Ishikawa (cell line): ENCODE measurements around the gene RPL22.

Source experiments
- CEBPB ChIP-seq: IDR thresholded peaks from 2 replicates; pipeline ENCODE4 v1.6.1; 2012
- CREB1 ChIP-seq: IDR thresholded peaks from 2 replicates; pipeline ENCODE4 v1.6.1; 2012; ENCODE audit warnings: low read depth
- EGR1 ChIP-seq: IDR thresholded peaks from 2 replicates; pipeline ENCODE4 v1.6.1; 2012
- EP300 ChIP-seq: IDR thresholded peaks from 2 replicates; pipeline ENCODE4 v1.6.1; 2012; ENCODE audit warnings: borderline replicate concordance
- FOXM1 ChIP-seq: IDR thresholded peaks from 2 replicates; pipeline ENCODE4 v1.6.1; 2012; ENCODE audit warnings: low read depth, borderline replicate concordance
- NFIC ChIP-seq: IDR thresholded peaks from 2 replicates; pipeline ENCODE4 v1.6.1; 2012
- RAD21 ChIP-seq: IDR thresholded peaks from 2 replicates; pipeline ENCODE4 v1.6.1; 2012; ENCODE audit warnings: low read depth
- TAF1 ChIP-seq: IDR thresholded peaks from 2 replicates; pipeline ENCODE4 v1.6.1; 2012; ENCODE audit warnings: low read depth, mild to moderate bottlenecking
- TCF12 ChIP-seq: IDR thresholded peaks from 2 replicates; pipeline ENCODE4 v1.6.1; 2012; ENCODE audit warnings: low read depth
- TEAD4 ChIP-seq: IDR thresholded peaks from 2 replicates; pipeline ENCODE4 v1.6.1; 2012
- YY1 ChIP-seq: IDR thresholded peaks from 2 replicates; pipeline ENCODE4 v1.6.1; 2012; ENCODE audit warnings: low read depth
- ZBTB7A ChIP-seq: IDR thresholded peaks from 2 replicates; pipeline ENCODE4 v1.6.1; 2012; ENCODE audit warnings: low read depth
- TF ChIP-seq, protein P1 (sequence below): IDR thresholded peaks from 2 replicates; pipeline ENCODE4 v1.6.1; 2012
- TF ChIP-seq, protein P2 (sequence below): IDR thresholded peaks from 2 replicates; pipeline ENCODE4 v1.6.1; 2012; ENCODE audit warnings: low read depth, mild to moderate bottlenecking
- TF ChIP-seq, protein P3 (sequence below): IDR thresholded peaks from 2 replicates; pipeline ENCODE4 v1.6.1; 2012

The RPL22 gene

DNA sequence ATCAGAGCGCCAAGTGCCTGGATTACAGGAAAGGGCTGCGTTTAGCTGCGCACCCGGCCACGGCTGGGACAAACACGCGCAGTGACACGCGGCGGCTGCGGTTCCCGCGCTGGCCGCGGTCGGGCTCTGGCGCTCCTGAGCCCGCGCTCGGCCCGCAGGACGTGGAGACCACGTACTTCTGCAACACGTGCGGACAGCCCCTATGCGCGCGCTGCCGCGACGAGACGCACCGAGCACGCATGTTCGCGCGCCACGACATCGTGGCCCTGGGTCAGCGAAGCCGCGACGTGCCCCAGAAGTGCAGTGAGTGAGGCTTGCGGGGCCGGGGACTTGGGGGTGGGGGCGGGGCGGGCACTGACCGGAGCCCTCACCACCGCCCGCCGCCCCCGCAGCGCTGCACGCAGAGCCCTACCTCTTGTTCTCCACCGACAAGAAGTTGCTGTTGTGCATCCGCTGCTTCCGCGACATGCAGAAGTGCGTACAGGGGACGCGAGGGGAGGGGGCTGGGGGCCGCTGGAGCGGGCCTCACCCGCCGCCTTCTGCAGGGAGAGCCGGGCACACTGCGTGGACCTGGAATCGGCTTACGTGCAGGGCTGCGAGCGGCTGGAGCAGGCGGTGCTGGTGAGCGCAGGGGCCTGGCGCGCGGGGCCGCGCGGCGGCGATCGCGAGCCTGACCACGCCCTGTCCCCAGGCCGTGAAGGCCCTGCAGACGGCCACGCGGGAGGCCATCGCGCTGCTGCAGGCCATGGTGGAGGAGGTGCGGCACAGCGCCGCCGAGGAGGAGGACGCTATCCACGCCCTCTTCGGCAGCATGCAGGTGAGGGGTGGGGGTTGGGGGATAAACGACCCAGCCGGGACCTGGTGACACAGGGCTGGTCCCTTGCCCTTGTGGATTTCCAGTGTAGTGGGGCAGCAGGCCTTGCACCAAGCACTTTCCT is 9.6 kb upstream of the RPL22 start:
- TF ChIP-seq YY1 = peak; percentile 22; the same call in 1 of the 2 replicates
- TF ChIP-seq NFIC = no peak
- TF ChIP-seq, protein P1, sequence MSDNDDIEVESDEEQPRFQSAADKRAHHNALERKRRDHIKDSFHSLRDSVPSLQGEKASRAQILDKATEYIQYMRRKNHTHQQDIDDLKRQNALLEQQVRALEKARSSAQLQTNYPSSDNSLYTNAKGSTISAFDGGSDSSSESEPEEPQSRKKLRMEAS = peak; percentile 62; the same call in 1 of the 2 replicates
- no peak for TF ChIP-seq CEBPB
- TF ChIP-seq TAF1 = no peak
- TF ChIP-seq, protein P2, sequence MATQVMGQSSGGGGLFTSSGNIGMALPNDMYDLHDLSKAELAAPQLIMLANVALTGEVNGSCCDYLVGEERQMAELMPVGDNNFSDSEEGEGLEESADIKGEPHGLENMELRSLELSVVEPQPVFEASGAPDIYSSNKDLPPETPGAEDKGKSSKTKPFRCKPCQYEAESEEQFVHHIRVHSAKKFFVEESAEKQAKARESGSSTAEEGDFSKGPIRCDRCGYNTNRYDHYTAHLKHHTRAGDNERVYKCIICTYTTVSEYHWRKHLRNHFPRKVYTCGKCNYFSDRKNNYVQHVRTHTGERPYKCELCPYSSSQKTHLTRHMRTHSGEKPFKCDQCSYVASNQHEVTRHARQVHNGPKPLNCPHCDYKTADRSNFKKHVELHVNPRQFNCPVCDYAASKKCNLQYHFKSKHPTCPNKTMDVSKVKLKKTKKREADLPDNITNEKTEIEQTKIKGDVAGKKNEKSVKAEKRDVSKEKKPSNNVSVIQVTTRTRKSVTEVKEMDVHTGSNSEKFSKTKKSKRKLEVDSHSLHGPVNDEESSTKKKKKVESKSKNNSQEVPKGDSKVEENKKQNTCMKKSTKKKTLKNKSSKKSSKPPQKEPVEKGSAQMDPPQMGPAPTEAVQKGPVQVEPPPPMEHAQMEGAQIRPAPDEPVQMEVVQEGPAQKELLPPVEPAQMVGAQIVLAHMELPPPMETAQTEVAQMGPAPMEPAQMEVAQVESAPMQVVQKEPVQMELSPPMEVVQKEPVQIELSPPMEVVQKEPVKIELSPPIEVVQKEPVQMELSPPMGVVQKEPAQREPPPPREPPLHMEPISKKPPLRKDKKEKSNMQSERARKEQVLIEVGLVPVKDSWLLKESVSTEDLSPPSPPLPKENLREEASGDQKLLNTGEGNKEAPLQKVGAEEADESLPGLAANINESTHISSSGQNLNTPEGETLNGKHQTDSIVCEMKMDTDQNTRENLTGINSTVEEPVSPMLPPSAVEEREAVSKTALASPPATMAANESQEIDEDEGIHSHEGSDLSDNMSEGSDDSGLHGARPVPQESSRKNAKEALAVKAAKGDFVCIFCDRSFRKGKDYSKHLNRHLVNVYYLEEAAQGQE = no peak

DNA sequence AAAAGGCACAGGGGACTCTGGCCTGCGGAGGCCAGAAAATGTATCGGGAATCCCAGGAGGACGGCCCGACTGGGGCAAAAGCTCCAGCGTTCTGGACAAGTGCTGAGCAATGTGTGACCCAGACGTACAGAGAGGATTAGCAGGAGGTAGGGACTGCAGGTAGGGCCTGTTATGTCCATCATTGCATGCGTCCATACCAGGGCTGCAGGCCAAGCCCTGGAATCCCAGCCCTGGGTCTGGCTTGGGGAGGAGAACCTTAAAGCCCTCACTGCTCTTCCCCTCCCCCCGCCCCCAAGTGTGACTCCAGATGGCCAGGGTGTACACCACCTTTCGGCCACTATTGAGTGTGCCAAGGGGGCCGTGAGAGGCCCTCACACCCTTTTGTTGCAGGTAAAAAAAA is 8.5 kb upstream of the RPL22 start:
- no peak for TF ChIP-seq TAF1
- TF ChIP-seq, protein P3, sequence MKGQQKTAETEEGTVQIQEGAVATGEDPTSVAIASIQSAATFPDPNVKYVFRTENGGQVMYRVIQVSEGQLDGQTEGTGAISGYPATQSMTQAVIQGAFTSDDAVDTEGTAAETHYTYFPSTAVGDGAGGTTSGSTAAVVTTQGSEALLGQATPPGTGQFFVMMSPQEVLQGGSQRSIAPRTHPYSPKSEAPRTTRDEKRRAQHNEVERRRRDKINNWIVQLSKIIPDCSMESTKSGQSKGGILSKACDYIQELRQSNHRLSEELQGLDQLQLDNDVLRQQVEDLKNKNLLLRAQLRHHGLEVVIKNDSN = no peak
- TF ChIP-seq YY1 = no peak
- no peak for TF ChIP-seq CEBPB
- no peak for TF ChIP-seq TCF12
- TF ChIP-seq NFIC = no peak
- TF ChIP-seq RAD21 = no peak
- no peak for TF ChIP-seq EGR1

DNA sequence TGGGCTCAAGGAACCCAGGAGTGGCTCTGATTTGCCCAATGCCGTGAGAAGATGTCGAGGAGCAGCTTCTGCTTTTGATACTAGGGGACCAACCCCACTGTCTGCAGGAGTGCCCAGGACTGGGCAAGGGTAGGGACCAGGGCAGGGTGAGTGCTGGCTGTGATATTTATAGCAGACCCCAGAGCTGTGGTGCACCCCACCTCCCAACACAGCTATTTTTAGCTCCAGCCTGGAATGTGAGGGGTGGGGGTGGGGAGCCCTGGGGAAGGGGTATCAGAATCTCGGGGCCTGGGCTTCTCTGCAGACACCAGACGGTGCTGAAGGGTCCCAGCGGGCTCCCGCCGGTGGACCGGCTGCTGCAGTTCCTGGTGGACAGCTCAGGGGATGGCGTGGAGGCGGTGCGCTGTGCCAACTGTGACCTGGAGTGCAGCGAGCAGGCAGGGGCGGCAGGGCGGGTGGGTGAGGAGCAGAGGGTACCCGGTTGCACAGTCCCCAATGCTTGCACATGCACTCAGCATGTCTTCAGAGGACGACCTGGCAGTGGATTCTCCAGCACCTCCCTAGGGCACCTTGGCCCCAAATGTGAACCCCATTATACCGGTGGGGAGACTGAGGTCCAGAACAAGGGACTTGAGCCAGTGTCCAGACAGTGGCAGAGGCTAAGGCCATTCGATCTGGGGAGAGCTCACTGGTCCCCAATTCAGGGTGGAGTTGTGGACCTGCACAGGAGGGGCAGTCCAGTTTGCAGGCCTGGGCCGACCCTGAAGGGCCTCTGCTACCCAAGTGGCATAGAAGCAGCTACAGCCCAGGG is 7.9 kb upstream of the RPL22 start:
- TF ChIP-seq, protein P3 = no peak
- TF ChIP-seq CEBPB (no peak), TCF12 (no peak), EGR1 (no peak), ZBTB7A (no peak), RAD21 (no peak), TEAD4 (no peak), YY1 (no peak), TAF1 (no peak), EP300 (no peak), FOXM1 (no peak), NFIC (no peak)

DNA sequence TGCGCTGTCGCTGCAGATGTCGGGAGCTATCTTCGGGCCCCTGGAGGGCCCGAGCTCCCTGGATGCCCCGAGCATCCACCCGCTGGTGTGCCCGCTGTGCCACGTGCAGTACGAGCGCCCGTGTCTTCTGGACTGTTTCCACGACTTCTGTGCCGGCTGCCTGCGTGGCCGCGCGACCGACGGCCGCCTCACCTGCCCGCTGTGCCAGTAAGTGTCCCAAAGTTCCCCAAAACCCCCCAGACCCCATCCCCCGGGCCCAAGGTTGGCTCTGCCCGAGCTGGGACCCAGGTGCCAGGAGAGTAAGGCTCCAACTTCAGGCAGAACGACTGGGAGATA is 7.1 kb upstream of the RPL22 start:
- no peak for TF ChIP-seq TCF12

DNA sequence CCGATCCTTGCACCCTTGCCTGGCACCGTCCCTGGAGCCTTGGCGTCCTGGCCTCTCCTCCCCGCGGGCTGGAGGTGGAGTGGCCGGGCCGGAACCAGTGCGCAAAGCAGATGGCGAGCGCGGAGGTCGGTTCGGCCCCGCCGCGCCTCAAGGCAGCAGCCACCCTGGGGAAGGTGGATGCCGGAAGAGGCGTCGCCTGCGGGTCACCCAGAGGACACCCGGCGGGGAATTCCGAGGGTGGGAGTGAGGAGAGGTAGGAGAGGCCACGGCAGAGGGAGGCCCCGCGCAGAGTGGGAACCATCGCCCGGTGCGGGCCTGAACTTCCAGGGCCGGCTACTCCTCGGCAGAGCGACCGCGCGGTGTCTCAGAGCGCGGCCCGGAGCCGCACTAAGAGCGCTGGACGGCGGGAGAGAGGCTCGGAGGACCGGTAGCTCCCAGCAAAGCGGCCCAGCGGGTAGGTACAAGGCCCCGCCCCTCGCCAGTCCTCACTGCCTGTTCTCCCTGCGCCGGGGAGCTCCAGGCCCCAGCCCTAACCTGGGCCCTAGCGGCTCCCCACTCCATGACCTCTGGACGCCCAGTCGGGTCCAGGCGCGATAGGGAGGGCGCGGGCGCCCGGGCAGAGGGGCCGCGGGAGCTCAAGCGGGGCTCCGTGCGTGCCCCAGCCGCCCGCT is 6.6 kb upstream of the RPL22 start, which contains the start of gene RNF207:
Gene RNF207, plus strand, starts transcription at position 271 of the 671 bp plus-strand sequence. CDS start 417 bp downstream, outside the sequence.
- TF ChIP-seq NFIC (0 out of 2 replicates have a peak, but pooled peaks have one; percentile 11), CREB1 (no peak), YY1 (no peak; the same call in 1 of the 2 replicates), TAF1 (peak; percentile 42; the same call in 1 of the 2 replicates), RAD21 (no peak), TEAD4 (peak; percentile 94), ZBTB7A (peak; percentile 62; the same call in 1 of the 2 replicates), CEBPB (no peak), TCF12 (peak; percentile 63; the same call in 1 of the 2 replicates), EP300 (peak; percentile 28; the same call in 1 of the 2 replicates), FOXM1 (no peak), EGR1 (no peak)
- TF ChIP-seq, protein P3 = 0 out of 2 replicates have a peak, but pooled peaks have one; percentile 22
- TF ChIP-seq, protein P1 = peak; percentile 64; the same call in 1 of the 2 replicates
- TF ChIP-seq, protein P2 = no peak
